ENCODE measurements around the gene ARHGAP24. TPM values are rescaled to one million over a fixed set of nuclear protein-coding genes. Genes with fewer than 3 reads are reported as not detected.
"Not testable (repeated sequence)": the region's sequence is repeated elsewhere in the genome, so short reads cannot be mapped to it uniquely, and the experiment has no call there.

Gene ARHGAP24
- total and polyA plus RNA-seq, 9 donors, result 6.6 to 16.7 (median 10.0) TPM

- intact Hi-C loops (cut with DNase I), result no loop called here
- no peak overlapping the region for H3K27ac ChIP-seq
- 19 to 46% (median 31%) methylated on average over 4 of the region's 4 CpGs for WGBS, 3 donors
Measured at GRCh38 chr4:85496933-85497332, 22.0 kb downstream of the ARHGAP24 start.

DNA sequence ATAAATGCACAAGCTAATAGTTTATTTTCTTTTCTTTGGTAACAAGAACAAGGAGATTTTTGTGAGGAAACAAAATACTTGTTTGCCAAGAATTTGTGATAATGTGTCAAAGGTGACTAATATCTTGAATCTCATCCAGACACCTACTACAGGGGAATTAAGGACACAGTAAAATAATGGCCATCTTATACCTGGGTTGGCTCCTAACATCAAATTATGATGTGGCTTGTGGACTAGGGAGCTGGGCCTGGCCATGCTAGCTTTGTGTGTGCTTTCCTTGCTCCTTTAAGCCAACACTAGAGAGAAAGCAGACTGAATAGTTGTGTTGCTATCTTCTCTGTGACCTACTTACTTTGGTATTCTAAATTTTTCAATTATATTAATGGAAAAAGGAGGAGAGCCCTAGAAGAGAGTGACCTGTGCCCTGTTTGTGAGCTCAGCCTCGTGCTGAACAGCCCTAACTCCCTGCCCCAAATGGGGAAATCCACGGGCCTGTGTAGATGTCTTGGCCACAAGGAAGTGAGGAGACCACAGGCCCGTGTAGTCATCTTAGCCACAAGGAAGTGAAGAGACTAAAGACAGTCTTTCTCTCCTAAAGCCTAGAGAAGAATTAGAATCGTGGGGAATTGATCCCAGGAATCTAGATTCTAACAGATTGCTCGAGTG is 23.3 kb downstream of the ARHGAP24 start:
- Histone ChIP-seq H3K27me3 (no peaks in the 10 kb centered on the region), H3K4me1 (ENCODE audit: insufficient read depth) (peaks cover 8% of the 10 kb centered on the region), H3K4me3 (no peak overlapping the region), H3K27ac (no peak overlapping the region), H3K36me3 (no peaks in the 10 kb centered on the region), H3K9me3 (no peaks in the 10 kb centered on the region)
- 53 to 59% (median 58%) methylated on average over 5 of the region's 5 CpGs for WGBS, 3 donors
- TF ChIP-seq POLR2A (IDR thresholded peaks at IDR 0.05) (no peak), EP300 (IDR thresholded peaks at IDR 0.05) (no peak)
- TF ChIP-seq, protein P1, sequence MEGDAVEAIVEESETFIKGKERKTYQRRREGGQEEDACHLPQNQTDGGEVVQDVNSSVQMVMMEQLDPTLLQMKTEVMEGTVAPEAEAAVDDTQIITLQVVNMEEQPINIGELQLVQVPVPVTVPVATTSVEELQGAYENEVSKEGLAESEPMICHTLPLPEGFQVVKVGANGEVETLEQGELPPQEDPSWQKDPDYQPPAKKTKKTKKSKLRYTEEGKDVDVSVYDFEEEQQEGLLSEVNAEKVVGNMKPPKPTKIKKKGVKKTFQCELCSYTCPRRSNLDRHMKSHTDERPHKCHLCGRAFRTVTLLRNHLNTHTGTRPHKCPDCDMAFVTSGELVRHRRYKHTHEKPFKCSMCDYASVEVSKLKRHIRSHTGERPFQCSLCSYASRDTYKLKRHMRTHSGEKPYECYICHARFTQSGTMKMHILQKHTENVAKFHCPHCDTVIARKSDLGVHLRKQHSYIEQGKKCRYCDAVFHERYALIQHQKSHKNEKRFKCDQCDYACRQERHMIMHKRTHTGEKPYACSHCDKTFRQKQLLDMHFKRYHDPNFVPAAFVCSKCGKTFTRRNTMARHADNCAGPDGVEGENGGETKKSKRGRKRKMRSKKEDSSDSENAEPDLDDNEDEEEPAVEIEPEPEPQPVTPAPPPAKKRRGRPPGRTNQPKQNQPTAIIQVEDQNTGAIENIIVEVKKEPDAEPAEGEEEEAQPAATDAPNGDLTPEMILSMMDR (IDR thresholded peaks at IDR 0.05), result no peak
- DNase-seq, result peak in 2 of 5 donors; percentile 21 to 32
- intact Hi-C loops (cut with DNase I), result no loop called here

More at GRCh38 chr4:85496933-85497332, 22.0 kb downstream of the ARHGAP24 start:
- H3K36me3 ChIP-seq, result no peaks in the 10 kb centered on the region
- H3K9me3 ChIP-seq, result no peaks in the 10 kb centered on the region
- H3K4me1 ChIP-seq (ENCODE audit: insufficient read depth), result peaks cover 8% of the 10 kb centered on the region
- no peak for DNase-seq
- no peak overlapping the region for H3K4me3 ChIP-seq
- TF ChIP-seq EP300 (IDR thresholded peaks at IDR 0.05) (no peak), POLR2A (IDR thresholded peaks at IDR 0.05) (no peak)
- TF ChIP-seq, protein P1 (IDR thresholded peaks at IDR 0.05), result no peak
- H3K27me3 ChIP-seq, result no peaks in the 10 kb centered on the region

DNA sequence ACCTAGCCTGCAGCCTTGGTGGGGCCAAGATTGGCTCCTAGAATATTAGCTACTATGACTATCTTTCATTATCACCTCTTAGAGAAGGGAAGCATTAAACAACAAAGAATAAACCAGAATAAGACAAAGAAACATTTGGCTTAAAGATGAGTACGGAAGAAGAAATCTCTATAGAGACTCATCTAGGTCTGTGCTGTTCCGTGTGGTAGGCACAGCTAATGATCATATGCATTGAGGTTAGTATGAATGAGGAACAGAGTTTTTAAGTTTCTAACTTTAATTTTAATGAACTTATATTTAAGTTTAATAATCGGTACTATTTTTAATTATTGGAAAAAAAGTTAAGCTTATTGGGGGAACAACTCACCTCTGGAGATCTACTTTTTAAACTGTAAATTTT is 24.6 kb downstream of the ARHGAP24 start:
- Histone ChIP-seq H3K27ac (no peak overlapping the region), H3K4me1 (ENCODE audit: insufficient read depth) (peaks cover 8% of the 10 kb centered on the region), H3K36me3 (no peaks in the 10 kb centered on the region), H3K27me3 (no peaks in the 10 kb centered on the region), H3K9me3 (no peaks in the 10 kb centered on the region), H3K4me3 (no peak overlapping the region)
- DNase-seq, result no peak
- intact Hi-C loops (cut with DNase I), result no loop called here
- 93 to 98% (median 98%) methylated on average over 3 of the region's 3 CpGs for WGBS, 3 donors
- TF ChIP-seq EP300 (IDR thresholded peaks at IDR 0.05), result no peak
- TF ChIP-seq POLR2A (IDR thresholded peaks at IDR 0.05), result no peak

GRCh38 chr4:85500110-85500867 is 25.3 kb downstream of the ARHGAP24 start:
- DNase-seq, result no peak
- TF ChIP-seq EP300 (IDR thresholded peaks at IDR 0.05) (no peak), POLR2A (IDR thresholded peaks at IDR 0.05) (no peak)
- TF ChIP-seq, protein P1 (IDR thresholded peaks at IDR 0.05), result no peak
- Histone ChIP-seq H3K4me3 (no peak overlapping the region), H3K4me1 (ENCODE audit: insufficient read depth) (peaks cover 8% of the 10 kb centered on the region), H3K27ac (no peak overlapping the region), H3K9me3 (no peaks in the 10 kb centered on the region), H3K27me3 (no peaks in the 10 kb centered on the region), H3K36me3 (no peaks in the 10 kb centered on the region)
- 89 to 96% (median 94%) methylated on average over 3 of the region's 3 CpGs for WGBS, 3 donors
- intact Hi-C loops (cut with DNase I), result no loop called here

- H3K9me3 ChIP-seq; H3K36me3 ChIP-seq; H3K4me1 ChIP-seq (ENCODE audit: insufficient read depth); intact Hi-C loops (cut with DNase I); DNase-seq; H3K27ac ChIP-seq; H3K4me3 ChIP-seq; H3K27me3 ChIP-seq: not testable (repeated sequence)
Measured at GRCh38 chr4:85501145-85501544, 26.2 kb downstream of the ARHGAP24 start.

Measured in ovary (tissue), 9 donors.